Measurements from ENCODE around the gene RBP4.

Gene RBP4

DNA sequence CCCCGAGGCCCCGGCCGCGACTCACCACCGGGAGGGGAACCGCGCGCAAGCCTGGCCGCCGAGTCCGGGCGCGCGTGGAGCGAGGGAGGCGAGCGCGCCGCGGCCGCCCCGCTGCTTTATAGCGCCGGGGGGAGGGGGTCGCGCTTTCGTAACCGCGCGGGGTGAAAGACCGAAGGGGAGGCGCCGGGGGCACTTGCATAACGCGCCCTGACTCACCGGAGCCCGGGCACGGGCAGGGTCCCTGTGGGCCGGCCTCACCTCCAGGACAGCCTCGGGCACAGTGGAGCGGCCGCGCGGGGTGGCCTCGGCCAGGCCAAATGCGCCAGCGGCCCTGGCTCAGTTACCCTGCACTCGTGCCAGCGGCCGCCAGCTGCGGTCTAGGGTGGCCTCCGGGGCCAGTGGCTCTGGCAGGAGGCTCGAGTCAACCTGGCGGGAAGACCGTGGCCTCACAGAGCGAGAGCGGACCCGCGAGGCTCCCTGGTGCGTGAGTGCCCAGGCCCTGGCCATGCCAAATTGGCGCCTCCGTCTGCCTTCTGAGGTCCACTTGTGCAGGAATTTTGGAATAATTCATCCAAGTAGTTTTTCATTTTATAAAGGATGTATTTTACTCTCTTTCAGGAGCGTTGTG, at the start of gene RBP4:
Gene RBP4 (minus strand): TSS at position 90 of the 628 bp plus-strand sequence. CDS start 207 bp downstream, outside the sequence.
- in situ Hi-C loops (cut with HindIII; ENCODE audit: low sequenced_read_pairs): no loop called here

DNA sequence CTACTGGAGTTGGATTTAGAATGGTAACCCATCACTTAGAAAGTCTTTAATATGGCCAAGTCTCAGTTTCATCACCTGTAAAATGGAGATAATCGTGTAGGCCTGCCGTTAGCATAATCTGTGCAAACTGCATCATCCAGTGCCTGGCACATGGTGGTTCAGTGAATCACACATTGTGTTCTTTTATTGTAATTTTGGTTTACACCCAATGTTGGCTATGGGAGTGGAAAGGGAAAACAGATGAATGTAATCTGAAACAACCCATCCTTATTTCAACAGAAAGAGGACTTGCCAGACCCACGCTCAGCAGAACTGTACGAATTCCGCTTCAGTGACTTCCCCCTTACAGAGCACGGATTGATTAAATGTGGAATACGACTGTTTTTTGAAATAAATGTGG, 38.8 kb upstream of the RBP4 start:
- in situ Hi-C loops (cut with HindIII; ENCODE audit: low sequenced_read_pairs): no loop called here

DNA sequence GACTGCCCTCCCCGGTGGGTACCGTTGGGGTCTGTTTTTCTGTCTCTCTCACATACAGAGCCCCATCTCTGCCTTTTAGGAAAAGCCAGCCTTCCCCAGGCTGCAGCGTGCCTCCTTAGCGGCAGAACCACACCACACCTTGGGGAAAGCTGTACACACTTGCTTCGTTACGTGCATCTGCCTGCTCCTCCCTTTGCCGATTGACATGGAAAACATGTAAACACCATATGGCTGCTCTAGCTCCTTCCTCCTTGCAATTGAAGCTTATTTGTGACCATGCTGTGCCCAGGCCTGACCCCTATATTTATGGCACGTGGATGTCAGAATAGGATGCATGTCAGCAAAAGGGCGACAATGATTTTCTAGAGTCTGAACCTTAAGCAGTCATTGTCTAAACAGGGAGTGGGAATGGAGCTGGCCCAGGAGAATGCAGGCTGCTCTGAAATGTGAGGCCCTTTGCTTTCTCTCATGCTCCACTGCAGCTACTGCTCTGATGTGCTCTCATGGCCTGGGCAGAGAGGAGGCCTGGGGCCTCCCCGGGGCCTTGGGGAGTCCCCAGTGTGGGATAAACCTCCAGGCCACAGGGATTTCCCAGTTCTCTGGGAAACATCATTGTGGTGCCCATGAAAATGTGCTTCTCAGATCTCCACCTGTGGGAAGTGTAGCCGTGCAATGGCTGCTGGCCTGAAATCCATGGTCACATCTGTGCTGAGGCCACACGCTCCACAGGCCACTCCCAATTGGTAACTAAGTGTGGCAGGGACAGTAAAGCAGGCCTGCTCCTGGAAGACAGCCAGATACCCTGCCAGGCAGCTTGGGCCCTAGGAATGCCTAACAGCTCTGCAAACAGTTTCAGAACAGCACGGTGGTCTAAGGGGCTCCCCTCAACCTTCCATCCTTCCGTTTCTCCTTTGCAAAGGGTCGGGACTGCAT, 29.9 kb upstream of the RBP4 start:
- in situ Hi-C loops (cut with HindIII; ENCODE audit: low sequenced_read_pairs): loop anchor here (5.0 kb wide), 1 partner anchor 59 kb away; no protein-coding TSS in a partner anchor

DNA sequence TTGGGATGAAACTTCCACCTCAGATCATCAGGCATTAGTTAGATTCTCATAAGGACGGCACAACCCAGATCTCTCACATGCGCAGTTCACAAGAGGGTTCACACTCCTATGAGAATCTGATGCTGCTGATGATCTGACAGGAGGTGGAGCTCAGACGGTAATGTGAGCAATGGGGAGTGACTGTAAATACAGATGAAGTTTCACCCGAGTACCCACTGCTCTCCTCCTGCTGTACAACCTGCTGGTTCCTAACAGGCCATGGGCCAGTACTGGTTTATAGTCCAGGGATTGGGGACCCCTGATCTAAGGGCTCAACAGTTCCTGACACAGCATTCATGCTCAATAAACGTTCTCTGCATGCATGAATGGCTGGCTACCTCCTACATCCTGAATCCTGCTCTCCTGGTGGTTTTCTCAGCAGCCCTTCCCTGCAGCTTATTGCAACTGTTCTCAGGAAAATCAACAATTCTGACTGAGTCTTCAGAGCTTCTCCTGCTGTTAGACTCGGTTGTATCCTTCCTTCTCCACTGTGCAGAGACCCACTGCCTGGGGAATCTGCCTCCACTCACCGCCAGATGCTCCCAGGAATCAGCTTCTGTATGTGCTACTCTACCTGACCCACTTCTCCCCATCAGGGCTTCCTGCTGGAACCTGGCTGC, 28.7 kb upstream of the RBP4 start:
- in situ Hi-C loops (cut with HindIII; ENCODE audit: low sequenced_read_pairs): loop anchor here (5.0 kb wide), 1 partner anchor 57 kb away; no protein-coding TSS in a partner anchor

DNA sequence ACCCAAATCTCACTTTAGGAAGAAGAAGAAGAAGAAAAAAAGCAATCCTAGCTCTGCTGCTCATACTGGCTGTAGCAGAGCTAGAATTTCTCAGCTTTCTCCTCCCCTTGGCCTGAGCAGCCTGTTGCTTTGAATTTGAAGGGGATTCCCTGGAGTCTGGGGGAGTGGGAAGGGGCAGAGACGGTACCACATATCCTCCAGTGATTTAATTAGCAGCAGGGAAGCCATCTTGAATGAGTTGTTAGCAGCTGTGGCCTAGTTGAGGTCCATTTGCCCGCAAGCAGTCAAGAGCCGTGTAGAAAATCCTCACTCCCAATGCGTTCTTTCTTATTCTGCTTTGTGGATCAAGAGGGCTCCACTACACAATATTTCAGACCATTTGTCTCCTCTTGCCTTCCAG, 27.8 kb upstream of the RBP4 start:
- in situ Hi-C loops (cut with HindIII; ENCODE audit: low sequenced_read_pairs): no loop called here

DNA sequence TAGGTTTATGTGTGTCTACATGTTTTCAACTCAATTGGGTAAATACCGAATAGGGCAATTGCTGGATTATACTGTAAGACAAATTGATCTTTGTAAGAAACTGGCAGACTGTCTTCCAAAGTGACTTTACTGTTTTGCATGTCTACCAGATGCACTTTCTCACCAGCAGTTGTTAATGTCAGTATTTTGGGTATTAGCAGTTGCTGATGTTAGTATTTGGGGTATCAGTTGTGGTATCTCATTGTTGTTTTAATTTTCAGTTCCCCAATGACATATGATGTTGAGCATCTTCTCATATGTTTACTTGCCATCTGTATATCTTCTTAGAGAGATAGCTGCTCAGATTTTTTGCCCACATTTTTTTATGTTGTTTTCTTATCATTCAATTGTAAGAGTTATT, 21.9 kb upstream of the RBP4 start:
- in situ Hi-C loops (cut with HindIII; ENCODE audit: low sequenced_read_pairs): no loop called here

DNA sequence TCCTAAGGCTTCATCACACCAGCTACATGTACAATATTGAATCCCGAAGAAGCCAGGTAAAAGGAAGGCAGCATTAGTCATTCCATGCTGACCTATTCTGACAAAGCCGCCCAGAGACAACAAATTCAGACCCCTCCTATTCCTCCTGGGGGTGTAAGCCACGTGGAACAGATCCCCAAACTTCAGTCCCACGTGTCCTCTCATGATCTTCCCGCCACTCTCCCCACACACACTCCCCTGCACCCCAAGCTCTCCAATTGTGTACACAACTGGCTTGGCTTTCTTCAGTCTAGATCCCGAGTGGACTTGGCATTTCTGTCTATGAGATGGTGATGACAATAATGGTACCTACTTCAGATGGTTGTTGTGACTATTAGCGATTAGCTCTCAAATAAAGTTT, 19.9 kb upstream of the RBP4 start:
- in situ Hi-C loops (cut with HindIII; ENCODE audit: low sequenced_read_pairs): no loop called here

DNA sequence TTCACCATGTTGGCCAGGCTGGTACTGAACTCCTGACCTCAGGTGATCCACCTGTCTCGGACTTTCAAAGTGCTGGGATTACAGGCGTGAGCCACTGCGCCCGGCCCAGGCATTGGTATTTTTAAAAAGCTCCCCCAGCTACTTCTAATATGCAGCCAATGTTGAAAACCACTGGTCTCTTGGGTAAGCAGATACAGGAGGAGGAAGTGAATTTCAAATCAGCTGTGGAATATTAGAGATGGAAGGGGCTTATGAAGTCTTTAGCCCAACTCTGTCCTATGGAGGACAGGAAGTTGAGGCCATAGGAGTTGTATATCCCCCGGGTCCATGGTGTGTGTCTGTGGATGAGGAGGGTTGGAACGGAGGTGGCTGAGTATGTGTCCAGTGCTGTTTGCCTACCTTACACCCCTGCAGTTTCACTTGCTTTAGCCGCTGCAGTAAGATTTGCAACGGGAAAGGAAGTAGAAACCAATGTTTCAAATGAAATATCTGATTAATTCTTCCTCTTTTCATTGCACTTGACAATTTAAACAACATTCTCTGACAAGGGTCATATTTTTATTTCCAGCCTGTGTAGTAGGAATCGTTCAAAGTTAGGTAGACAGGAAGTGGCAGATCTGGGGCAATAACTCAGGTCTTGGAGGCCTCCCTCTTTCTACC, 14.7 kb upstream of the RBP4 start:
- in situ Hi-C loops (cut with HindIII; ENCODE audit: low sequenced_read_pairs): no loop called here

DNA sequence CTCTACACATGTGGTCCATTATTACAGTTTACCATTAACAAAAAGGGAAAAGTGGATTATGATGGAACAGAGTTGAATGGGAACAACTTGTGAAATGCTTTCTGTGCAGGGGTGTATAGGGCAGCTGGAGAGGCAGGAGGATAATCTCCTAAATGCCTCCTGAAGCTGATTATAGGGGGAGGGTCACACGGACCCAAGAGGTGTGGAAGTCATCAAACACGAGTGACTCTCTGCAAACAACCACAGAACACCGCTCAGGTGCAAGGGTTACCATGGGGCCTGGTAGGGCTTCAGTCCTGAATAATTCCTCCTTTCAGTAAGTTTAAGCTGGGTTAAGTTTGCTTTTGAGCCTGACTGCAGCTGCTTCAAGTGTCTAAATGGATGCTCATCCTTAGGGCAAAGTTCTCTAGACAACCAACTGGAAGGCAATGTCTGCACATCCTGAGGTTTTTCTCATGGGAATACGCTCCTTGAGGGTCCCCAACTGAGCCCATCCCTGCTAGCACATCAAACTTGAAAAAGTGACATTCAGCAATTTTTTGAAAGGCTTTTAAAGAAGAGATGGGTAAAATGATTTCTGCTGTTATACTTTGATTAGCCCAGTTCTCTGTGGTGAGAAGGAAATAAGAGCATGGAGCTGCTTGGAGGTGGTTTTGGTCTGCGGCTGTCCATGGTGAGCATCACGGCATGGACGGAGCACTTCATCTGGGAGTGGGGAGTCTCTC, 13.2 kb upstream of the RBP4 start:
- in situ Hi-C loops (cut with HindIII; ENCODE audit: low sequenced_read_pairs): no loop called here

DNA sequence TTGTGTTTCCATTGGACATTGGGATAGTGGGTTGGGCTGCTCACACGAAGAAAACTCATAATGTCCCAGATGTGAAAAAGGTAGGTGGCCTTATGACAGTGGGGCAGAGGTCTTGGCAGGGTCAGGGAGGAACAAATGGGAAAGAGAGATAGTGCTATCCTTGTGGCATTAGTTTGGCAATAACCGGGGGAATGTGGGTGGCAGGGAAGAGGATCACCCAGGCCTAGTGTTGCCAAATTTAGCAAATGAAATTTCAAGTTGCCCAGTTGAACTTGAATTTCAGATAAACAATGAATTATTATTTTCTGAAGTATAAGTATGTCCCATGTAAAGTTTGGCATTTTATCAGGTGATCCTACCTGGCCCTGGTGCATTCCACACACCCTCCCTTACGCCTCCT, 12.1 kb upstream of the RBP4 start:
- in situ Hi-C loops (cut with HindIII; ENCODE audit: low sequenced_read_pairs): no loop called here

DNA sequence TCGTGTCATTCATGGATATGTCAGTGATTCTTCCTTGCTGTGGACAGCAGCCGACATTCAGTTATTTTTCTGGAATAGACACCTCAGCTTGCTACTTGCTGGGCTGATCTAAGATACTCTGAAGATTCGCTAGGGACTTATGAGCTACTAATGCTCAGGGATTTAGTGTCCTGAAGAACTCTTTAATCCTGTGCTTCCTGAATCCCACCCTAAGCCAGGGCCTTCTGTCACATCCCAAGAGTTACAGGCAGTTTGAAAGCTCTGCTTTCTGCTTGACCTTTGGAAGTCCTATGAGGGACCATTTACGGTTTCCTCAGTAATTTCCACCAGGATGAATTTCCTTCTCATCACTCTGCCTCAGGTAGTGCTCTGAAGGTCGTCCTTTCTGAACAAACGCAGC, 11.3 kb upstream of the RBP4 start, which contains the start of gene PDE6C:
Gene PDE6C (plus strand): TSS at position 227 of the 400 bp plus-strand sequence. CDS start 189 bp downstream, outside the sequence.
- in situ Hi-C loops (cut with HindIII; ENCODE audit: low sequenced_read_pairs): no loop called here

DNA sequence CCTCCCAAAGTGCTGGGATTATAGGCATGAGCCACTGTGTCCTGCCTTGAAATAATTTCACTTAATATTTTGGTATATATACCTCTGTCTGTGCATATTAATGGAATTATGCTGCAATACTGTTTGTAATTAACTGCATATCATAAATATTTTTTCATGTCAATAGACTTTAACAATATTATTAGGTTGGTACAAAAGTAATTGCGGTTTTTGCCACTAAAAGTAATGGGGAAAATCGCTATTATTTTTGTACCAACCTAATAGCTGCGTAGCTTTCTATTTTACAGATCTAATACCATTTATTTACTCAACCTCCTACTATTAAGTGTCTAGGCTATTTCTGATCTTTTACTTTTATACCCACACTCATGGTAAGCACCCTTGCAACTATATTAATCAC, 7.4 kb upstream of the RBP4 start:
- in situ Hi-C loops (cut with HindIII; ENCODE audit: low sequenced_read_pairs): no loop called here

DNA sequence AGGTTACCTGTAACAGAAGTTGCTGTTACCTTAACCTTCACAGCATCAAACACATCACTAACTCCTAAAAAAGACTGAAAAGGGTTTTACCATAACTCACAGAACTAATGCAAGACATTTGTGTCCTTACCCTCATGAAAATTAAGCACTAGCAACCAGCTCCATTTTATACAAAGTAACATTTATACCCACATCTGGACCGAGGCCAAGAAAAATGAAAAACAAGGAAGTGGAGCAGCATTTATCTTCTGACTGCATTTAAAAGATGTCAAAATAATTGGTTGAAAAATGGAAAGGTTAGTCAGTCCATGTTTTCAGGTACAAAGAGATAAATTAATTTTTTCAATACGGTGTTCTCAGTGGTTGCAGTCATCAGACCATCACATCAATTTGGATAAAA, 3.1 kb upstream of the RBP4 start:
- in situ Hi-C loops (cut with HindIII; ENCODE audit: low sequenced_read_pairs): no loop called here

DNA sequence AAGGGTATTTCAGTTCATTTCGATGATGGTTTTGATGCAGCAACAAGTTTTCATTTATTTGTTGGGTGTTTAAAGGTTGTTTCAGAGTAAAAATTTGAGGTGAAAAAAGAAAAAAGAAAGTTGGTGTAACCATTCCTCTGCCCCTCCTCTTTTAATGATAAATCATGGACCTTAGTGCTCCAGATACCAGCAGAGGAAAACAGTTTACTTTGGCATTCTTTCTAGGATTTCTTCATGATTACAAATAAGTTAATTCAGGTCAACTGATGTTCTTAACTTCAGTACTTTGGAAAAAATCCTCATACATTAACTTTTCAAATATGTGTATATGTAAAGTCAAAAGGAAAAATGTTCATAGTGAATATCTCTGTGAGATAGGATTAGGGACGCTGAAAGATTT, 2.0 kb upstream of the RBP4 start:
- in situ Hi-C loops (cut with HindIII; ENCODE audit: low sequenced_read_pairs): no loop called here

DNA sequence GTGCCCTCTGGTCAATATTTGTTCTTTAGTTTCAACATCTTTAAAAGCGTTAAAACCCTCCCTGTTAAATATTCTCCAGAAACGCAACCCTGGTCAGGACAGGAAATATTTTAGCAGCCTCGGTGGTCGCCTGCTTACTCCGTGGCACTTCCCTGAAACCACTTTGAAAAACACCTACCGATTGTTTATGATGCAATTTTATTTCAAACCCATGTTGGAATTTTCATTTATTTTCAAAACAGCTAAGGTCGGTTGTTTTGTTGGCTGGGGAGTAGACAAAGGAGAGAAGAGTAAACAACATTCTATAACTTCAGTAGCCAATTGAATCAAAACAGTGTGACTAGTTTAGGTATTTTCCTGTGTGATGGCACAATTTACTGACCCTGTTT, 733 bp upstream of the RBP4 start:
- in situ Hi-C loops (cut with HindIII; ENCODE audit: low sequenced_read_pairs): no loop called here

DNA sequence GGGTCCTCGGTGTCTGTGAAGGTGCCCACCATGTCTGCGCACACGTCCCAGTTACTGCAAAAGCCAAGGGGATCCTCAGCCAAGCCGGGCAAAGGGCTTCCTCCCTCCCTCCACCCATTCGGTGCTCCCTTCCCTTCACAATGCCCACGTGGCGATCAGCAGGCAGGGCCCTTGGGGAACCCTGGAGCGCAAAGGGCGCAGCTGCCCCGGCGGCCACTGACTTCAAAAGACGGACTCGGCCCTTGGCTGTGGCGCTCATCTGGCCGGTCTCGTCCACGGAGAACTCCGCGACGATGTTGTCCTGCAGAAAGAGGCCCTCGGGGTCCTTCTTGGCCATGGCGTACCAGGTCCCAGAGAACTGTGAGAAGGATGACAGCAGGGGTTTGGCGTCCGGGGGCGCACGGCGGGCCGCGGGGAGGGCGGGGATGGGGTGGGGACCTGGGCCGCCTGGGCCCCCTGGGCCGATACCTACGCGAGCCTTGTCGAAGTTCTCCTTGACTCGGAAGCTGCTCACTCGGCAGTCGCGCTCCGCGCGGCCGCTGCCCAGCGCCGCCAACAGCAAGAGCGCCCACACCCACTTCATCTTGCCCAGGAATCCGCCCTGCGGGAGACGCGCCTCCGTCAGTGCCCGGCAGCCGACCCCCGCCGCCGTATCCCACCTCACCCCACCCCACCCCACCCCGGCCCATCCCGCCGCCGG, 439 bp downstream of the RBP4 start:
- in situ Hi-C loops (cut with HindIII; ENCODE audit: low sequenced_read_pairs): no loop called here

DNA sequence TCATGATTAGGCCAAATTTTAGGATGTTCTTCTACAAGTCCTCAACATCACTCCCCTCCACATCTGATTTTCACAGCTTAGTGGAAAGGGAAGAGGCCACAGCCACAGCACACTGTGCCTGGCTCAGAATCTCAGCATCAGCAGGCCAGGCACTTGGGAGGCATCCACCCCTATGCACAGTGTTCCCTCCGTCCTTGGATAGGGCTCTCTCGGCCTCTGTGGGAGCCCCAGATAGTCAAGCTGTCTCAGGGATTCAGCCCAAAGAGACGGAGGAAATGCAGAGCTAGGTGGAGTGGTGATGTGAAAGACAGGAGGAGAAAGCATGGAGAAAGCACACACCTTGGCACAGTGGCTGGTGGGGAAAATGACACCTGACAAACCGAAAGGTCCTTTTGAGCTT, 1.3 kb downstream of the RBP4 start:
- in situ Hi-C loops (cut with HindIII; ENCODE audit: low sequenced_read_pairs): no loop called here

DNA sequence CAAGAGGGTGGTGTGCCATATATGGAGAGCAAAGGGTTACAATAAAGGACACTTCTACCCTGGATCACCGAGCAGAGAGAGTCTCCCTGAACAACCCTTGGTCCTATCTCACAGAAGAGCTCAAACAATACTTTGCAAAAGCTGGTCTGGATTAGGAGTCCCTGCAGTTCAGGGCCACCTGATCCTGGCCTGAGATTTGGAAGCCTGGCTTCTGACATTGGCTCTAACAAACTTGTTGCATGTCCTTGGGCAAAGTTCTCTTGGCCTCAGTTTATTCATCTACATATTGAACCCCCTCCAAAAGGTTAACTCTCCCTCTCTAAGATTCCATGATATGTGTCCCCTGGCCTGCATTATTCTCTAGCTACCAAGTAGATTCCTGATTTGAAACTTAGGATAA, 1.7 kb downstream of the RBP4 start:
- in situ Hi-C loops (cut with HindIII; ENCODE audit: low sequenced_read_pairs): no loop called here

DNA sequence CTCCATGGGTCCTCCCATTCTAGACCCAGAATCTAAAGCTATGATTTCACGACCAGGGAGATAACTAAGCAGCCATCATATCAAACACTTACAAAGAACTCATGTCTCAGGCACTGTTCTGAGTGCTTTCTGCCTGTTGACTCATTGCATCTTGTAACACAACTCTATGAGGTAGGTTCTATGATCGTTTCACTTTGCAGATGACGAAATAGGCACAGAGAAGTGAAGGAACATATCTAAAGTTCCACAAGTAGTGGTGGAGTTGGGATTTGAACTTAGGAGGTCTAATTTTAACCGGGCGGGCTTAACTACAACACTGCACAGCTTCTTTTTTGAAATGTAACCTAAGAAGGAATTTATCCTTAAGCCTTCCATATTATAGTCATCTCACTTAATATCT, 2.9 kb downstream of the RBP4 start:
- in situ Hi-C loops (cut with HindIII; ENCODE audit: low sequenced_read_pairs): no loop called here

DNA sequence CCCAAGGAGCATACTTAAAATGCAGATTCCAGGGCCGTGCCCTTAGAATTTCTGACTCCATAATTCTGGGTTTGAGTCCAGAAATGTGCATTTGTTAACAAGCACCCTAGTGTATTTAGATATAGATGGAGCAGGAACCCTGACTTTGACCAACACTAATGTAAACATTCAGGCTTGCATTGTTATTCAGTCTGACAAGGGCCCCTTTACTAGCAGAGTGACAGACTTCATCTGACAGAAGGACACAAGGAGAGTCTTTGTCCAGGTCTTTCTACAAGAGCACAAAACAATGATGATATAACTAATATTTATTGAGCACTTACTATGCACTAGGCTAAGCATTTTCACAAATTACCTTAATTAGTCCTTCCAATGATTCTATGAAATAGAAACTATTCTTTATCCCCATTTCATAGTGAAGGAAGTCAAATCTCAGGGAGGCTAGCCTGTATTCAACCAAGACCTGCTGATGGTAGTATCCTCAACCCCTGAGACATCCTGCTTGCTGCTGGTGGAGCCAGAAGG, 3.9 kb downstream of the RBP4 start:
- in situ Hi-C loops (cut with HindIII; ENCODE audit: low sequenced_read_pairs): no loop called here

Data from DLD1 (cell line).